Non-pigmented ciliary epithelial cell (primary cell): Measurements from ENCODE around the gene TUFT1.
"Not testable (repeated sequence)": the region's sequence is repeated elsewhere in the genome, so short reads cannot be mapped to it uniquely, and the experiment has no call there.

Source experiments
- DNase-seq: peaks from one replicate; pipeline ENCODE4 v3.0.0-alpha.2; 2010; ENCODE audit warnings: low read depth

TUFT1 gene

GRCh38 chr1:151618003-151618402, 77.9 kb downstream of the TUFT1 start:
- no peak for DNase-seq

DNA sequence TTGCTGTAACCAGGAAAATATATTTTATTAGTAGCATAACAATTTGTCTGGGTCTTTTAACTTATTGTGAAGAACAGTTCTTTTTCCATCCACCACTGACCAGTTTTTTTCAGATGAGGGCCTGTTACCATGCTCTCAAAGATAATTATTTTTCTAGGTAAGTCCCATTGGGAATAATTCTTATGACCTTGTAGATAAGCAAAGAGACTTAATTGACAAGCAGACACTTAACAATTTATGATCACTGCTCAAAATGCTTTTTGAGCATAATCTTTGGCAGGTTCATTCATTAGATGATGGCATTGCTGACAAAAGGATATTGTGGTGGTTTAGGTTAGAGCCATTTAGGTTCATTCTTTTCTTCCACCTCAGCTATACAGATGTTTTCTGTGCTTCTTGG, 78.4 kb downstream of the TUFT1 start:
- no peak for DNase-seq

DNA sequence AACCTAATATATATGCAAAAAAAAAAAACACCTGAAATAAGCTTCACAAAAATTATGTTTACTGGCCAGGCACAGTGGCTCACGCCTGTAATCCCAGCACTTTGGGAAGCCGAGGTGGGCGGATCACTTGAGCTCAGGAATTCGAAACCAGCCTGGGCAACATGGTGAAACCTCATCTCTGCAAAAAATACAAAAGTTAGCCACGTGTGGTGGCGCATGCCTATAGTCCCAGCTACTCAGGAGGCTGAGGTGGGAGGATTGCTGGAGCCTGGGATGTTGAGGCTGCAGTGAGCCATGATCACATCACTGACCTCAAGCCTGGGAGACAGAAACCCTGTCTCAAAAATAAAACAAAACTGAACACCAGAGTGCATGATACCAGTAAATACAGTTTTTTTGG, 78.9 kb downstream of the TUFT1 start:
- not testable (repeated sequence) for DNase-seq

- no peak for DNase-seq
Observed at GRCh38 chr1:151619489-151620093, 79.5 kb downstream of the TUFT1 start.

GRCh38 chr1:151620286-151620685, 80.2 kb downstream of the TUFT1 start:
- no peak for DNase-seq

GRCh38 chr1:151621351-151621750, 81.2 kb downstream of the TUFT1 start:
- no peak for DNase-seq

DNA sequence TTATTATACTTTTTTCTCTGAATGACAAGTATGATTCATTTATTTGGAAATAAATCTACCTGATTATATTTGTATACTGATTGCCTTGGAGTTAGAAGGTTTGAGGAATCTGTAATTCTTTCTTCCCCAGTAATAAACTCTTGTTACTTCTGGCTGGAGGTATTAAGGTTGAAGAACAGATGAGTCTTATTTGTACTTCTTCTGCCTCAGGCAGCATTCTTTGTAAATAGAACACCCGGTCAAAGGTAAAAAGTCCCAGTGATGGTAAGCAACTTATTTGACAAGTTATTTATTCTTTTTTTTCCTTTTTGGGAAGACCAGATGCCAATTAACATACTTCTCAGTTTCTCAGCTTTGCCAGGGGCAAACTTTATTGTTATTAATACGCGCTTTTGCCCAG, 84.7 kb downstream of the TUFT1 start:
- no peak for DNase-seq

- DNase-seq = no peak
Observed at GRCh38 chr1:151626740-151627334, 86.7 kb downstream of the TUFT1 start.

GRCh38 chr1:151629278-151629677, 89.2 kb downstream of the TUFT1 start:
- no peak for DNase-seq
